ENCODE data around the gene PARD3.
A peak's percentile ranks its signal among the peaks of the same experiment; 100 is the strongest.

PARD3 gene

DNA sequence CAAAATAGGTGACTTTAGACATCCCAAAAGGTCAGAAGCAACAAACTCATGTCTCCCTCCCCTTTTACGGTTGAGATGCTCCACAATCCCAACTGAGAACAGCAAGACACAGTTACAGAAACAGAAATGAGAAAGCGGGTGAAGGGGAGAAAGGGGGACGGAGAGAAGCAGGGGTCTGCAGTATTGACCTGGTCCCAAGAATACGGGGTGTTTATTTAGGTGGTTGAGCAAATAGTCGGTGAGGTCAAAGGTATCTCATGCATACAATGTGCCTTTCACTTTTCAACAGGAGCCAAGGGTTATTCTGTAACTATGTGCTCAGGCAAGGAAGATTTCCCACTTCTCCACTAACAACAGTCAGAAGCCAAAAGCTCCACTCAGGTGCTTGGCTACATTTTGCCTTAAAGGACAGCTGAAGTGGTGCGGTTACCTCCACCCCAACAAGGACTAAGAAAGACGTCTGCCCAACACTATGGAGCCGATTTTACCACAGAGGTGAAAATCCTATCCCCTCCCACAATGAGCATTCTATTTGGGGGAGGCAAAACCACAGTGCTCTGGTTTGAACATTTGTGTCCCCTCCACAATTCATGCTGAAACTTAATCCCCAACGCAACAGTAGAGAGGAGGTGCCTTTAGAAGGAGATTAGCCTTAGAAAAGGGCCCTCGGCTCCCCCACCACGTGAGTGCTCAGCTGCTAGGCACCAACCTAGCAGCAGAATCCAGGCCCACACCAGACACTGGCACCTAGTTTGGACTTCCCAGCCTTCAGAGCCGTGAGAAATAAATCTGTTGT lies 77.9 kb downstream of the PARD3 start:
- DNase-seq, result no peak

DNA sequence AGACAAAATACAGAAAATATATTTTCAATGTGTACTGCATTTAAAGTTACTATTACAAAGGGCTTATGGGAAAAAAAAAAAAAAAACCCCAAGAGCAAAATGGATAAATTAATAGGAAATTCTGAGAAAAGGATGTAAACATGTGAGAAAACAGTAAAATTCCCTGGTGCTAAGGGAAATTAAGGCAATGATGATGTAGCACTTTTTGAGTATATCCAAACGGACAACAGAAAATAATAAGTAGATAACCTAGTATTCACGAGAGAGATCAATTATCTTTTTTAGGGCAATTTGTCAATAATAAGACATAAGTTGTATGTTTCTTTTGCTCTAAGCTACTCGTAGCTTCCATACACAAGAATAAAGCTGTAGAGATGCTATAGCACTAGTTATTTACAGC lies 80.2 kb downstream of the PARD3 start:
- DNase-seq, result no peak

DNA sequence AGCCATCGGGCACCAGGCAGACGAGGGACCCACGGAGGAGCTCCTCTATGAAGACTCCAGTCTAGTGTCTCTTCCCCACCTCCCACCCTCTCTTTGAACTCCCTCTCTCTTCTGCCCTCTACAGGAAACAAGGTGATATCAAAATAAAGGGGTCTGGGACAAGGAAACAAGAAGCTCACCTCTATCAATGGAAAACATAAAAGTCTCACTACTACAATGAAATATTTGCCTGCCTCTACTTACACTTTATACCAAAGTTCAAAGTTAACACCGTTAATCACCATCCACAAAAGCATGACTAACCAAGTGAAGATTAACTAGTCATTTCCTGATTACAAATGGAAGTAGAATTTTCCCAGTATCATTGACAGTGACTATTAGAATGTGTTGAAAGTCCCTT lies 82.2 kb downstream of the PARD3 start:
- no peak for DNase-seq

DNA sequence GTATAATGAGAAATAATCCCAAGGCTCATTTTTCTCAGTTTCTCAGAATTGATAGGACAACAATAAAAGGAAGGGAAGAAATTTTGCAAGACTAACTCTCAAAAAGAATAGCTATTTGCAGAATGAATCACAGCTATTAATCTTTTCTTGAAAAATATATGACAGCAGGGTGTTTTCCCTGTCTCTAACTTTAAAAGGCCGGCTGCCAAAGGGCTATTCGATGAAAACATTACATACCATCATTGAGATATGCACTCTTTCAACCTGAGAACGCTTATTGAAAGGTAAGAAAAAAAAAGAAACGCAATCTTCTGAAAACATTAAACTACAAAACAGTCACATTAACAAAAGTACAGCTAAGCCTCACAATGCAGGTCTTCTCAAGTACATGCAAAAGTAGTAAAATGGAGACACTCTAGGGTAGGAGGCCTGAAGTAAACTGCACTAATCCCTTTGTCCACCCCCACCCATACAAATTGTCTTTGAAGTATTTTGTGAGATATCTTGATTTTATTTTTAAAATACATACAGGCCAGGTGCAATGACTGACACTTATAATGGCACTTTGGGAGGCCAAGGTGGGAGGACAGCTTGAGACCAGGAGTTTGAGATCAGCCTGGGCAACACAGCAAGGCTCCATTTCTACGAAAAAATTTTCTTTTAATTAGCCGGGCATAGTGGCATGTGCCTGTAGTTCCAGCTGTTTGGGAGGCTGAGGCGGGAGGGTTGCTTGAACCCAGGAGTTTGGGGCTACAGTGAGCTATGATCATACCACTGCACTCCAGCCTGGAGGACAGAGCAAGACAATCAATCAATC lies 83.0 kb downstream of the PARD3 start:
- DNase-seq, result no peak

DNA sequence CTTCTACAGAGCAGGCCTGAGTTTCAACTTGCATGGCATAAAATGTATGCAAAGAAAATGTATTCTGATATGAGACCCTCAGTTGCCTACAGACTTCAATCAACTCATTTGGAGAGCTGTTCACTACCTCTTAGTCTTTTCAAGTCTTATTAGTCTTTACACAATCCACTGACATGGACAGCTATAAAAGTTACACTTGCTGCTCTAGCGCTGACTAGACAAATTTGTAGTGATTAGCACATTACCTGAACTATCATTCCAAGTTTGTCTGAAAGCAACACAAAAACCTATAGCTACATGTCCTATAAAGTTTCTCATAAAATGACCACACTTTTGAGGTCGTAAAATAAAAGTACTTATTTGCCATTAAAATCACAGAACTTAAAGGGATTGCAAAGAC lies 83.9 kb downstream of the PARD3 start:
- no peak for DNase-seq

DNA sequence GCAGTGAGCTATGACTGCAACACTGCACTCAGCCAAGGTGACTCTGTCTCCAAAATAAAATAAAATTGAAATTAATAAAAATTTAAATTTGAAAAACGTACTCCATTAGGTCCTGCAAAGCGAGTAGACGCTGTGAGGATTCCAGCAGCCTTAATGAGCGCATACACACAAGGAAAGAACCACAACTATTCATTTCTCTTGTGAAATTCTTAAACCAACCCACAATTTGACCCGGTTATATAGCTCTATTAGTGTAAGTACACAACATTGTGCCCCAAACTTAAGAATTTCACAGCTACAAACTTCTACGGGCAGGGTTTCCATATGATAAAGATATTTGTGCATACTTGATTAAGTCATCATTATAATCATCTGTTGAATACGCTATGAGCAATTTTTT lies 84.4 kb downstream of the PARD3 start:
- DNase-seq, result no peak

DNA sequence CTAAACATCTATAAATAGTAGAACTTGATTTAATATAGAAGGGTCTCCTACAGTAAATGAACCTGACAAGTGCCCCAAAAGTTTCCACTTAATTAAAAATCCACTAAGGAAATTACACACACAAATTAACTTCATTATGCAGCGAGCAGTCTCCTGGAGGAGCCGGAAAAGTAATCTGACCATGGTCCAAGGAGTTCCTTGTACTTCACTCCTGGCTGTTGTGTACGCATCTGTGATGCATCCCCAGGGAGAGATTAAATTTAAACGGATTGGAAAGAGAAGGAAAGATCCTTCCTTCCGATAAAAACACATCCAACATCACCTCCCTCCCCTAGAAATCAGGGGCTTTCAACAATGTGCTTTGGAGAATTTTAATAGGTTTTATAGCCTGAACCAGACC lies 85.5 kb downstream of the PARD3 start:
- DNase-seq, result peak; percentile 42

DNA sequence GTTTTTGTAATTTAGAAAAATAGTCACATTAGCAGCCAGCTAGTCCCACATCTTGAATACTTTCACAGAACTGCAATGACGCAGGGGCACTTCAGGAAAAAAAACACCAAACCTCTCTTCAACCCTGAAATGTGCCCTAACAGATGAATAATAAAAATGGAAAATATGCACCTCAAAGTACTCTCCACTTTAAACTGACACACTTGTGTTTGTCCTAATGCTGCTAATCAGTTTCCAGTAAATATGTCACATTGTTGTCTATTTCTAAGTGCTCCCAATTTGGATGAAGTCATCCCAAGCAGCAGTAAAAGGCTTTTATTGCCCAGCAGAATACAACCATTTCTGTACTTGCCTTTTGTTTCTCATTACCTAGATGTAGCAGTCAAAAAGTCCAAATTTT lies 86.7 kb downstream of the PARD3 start:
- no peak for DNase-seq

DNA sequence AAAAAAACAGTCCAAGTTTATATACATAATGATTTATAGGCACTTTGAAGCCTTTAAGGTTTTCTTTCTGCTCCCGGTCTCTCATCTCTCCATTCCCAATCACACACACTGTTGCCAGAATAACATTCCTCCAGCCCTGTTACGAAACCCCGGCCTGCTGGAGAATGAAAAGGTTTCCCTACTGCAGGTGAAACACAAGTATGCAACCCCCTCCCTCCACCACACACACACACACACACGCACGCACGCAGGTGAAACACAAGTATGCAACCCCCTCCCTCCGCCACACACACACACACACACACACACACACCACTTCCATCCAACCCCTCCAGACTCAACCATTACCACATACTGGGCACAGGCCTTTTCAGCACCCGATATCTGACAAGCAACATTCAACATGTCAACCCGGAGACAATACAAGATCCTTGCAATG lies 87.5 kb downstream of the PARD3 start:
- DNase-seq, result no peak

DNA sequence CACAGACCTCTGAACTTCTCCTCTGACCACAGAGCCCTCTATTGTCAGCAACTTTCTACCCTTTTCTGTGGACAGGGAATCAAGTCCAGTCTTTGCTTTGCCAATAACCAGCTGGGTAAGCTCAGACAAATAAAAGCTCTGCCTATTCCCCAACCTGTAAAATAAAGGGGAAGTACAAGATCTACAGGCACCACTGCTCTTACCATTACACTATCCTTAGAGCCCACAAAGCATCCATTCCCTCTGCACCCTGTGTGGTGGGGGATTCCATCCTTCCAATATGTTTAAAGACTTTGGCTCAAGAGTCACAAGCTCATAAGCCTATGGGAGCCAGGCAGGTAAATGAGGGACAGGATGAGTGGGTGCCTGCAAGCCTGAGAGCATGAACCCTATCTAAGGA lies 88.2 kb downstream of the PARD3 start:
- no peak for DNase-seq

DNA sequence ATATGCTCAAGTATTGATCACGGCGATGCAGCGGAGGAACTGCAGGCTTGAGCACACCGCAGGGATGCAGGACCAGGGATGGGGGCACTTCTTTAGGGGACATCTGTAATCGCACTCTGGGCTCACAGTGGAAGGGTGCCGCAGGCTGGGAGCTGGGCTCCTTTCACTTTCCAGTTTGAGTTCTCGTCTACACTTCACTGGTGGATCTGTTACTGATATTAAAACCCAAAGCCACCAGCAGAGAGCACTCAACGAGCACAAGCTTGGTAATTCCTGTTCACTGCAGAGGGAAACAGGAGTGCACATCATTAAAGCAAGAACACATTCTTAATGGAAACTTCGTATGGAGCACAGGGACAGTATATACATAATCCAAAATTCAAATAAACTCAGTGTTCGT lies 91.3 kb downstream of the PARD3 start:
- DNase-seq, result no peak

DNA sequence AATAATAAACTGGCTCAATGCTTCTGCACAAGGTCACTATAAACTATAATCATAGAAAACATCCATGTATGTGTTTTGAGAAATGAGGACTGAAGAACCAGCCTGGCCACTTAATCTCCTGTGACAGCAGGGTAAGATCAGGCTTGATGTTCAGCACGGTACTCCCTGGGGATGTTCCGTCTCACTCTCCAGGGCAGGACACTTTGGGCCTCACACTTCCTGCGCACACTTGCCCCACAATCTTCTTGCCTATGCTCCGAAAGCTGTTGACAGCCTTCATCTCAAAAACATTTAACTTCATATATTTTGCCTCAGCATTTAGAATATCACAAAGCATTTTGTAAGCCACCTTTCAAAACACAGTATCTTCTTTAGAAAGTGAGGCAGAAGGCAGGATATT lies 92.7 kb downstream of the PARD3 start:
- DNase-seq, result no peak

DNA sequence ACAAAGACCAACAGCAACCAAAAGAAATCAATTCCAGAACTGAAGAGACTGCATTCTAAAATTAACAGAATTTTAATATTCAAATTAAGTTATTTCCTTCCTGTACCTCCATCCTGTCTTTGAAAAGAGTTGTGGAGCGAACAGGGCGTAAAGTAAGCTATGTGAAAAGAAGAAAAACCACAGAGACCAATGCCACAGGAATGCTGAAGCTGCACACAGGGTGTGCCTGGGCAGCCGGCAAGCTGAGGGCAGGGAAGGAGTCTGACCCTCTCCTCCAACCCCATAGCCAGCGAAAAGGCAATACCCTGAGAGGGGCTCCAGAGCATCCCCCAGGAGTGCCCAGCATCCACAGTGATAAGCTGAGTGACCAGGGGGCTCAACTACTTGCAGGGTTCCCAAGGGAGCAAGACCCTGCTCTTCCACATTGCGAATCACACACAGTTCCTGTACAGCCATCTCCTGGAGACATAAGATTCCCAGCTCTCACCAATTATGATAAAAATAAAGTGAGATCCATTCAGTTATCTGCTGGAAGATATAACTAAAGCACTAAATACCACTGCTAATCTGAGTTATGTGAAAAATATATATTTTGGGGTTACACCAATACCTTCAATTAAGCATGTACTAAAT lies 93.8 kb downstream of the PARD3 start:
- DNase-seq, result no peak

DNA sequence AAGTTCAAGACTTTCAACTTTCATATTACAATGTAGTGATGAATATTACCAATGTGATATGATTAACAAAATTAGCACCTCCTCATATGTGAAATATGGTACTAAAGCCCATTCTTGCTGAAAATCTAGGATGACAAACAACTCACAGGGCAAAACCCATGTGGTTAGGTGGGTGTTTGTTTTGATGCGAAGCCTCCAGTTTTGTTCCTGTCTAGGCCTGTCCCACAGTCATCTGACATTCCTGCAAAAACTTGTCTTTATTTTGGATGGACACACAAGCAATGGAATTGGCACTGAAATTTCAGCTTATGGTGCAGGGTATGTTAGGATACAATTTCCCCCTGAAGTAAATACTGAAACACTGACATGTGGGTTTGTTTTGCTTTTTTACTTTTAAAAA lies 95.3 kb downstream of the PARD3 start:
- DNase-seq, result no peak

DNA sequence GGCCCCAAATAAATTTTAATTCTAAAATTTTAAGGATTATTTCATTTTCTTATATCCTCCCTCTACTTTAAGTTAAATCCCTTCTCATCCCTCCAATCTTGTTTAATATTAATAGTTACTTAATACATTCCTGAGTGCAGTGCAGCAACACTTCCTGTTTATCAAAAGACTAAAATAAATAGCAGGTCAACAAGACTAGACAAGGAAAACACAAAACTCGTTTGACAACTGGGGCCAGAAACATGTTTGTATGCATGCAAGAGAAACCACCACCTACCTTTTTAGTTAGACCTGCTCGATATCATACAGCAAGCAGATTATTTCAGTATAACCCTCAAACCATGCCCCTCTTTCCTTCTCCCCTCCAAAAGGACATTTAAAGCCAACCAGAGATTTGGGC lies 95.8 kb downstream of the PARD3 start:
- DNase-seq, result no peak

DNA sequence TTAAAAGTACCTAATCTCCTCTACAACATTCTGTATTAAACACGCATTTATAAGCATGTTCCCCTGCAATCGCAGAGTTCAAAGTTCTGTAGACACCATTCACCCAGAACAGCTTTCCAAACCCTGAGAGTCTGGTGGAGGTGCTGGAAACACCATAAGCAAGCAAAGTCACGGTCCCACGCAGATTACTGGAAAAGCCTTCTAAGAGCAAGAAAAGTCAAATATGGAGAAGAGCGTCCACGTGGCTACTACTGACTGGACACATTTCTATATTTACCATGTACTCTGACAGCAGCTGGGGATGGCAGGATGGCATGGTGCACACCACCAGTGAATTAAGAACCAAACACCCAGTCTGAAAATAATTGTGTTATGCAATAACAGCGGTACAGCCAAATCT lies 97.7 kb downstream of the PARD3 start:
- no peak for DNase-seq

DNA sequence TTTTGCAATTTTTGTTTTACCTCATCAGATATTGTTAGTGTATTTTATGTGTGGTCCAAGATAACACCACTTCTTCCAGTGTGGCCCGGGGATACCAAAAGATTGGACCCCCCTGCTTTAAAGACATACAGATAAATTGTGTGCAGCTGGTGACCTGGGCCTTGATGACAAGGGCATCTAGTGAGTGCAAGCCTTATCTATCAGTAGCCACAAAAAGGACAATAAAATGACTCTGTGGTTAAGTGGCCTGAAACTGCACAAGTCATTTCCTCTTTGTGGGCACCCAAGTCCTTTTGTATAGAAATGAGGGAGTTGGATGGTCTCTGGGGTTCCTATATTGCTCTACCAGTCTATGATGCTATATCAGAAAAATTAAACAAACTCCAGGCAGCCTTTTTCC lies 98.1 kb downstream of the PARD3 start:
- DNase-seq, result no peak

DNA sequence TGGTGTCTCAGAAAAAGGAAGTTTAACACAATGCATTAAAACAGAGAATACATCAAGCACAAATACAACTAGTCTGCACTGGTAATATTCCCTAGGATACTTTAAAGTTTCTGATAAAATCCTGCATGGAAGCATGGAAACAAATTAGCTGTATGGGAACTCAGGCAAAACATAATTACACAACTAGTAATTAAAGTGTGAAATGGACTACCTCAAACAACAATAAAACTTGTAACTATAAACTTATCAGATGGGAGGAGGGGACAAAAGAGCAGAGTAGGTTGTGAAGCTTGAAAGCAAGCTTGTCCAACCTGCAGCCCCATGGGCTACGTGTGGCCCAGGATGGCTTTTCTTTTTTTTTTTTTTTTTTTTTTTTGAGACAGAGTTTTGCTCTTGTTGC lies 98.9 kb downstream of the PARD3 start:
- no peak for DNase-seq

DNA sequence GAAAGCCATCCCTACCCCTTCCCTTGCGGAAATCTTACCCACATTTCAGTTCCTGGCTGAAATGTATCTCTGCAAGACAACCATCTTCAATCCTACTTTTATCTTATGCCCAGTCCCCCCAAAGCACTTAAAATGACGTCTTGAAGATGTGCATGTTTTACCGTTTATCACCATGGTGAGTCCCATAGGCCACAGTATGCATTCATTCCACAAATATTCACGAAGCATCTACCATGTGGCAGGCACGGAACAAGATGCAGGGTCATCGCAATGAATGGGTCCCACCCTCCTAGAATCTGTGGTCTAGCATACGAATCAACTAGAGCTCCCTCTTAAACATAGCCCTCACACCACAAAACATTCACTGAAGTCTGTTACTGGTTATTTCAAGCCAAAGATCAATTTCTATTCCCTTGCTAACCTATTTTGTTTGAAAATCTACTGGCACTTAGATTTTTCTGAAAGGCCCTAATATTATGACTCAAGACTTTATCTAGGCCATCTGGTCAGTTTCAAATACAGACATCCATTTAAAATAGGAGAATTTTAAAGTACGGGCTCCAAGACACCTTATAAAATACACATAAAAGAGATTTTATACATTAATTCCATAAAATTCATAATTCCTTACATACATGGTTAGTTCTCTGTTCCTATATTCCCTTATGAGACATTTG lies 99.4 kb downstream of the PARD3 start:
- no peak for DNase-seq

DNA sequence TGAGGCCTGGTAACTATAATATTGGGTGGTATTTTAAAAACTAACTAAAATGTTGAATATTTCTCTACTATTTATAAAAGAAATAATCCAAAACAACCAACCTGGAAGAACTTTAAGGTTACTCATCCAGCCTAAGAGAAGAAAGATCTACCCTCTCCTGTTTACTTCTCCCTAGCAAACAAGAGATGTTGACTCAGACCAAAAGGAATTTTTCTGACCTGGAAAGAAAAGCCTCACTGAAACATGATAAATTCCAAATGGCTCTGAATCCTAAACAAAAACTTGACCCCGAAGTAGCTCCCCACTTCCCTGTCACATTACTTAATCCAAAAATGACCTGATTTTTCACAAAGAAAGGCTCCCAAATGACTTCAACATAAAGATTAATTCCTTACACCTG lies 101.2 kb downstream of the PARD3 start:
- DNase-seq, result no peak

DNA sequence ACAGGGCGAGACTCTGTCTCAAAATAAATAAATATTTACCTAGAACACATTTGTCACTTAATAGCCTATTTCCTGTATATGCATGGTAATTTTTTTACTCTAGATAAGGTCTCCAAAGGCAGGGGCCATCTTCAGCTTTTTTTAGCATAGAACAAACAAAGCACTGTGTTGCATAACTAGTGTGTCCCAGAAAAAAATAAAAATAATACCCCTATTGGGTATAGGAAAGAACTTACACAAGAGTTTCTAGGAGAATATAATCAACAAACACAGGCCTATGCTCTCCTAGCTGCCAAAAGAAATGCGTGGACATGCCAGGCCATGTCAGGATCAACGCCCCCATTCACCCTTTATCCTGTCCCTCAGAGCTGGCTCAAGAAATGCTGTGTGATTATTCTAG lies 103.6 kb downstream of the PARD3 start:
- no peak for DNase-seq

DNA sequence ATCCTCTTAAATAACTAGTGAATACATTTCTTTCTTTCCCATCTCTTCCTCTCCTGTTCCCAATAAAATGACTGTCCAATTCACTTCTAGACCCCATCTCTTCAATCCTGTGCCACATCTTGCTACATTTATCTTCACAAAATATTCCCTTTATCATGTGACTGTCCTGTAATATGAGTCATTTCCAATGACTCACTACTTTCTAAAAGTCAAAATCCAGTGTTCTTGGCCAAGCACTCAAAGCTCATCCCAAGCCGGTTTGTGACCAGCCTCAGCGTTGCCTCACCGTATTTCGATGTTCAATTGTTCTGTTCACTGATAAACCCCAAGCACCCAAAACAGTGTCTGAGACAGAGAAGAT lies 104.7 kb downstream of the PARD3 start:
- DNase-seq, result no peak

DNA sequence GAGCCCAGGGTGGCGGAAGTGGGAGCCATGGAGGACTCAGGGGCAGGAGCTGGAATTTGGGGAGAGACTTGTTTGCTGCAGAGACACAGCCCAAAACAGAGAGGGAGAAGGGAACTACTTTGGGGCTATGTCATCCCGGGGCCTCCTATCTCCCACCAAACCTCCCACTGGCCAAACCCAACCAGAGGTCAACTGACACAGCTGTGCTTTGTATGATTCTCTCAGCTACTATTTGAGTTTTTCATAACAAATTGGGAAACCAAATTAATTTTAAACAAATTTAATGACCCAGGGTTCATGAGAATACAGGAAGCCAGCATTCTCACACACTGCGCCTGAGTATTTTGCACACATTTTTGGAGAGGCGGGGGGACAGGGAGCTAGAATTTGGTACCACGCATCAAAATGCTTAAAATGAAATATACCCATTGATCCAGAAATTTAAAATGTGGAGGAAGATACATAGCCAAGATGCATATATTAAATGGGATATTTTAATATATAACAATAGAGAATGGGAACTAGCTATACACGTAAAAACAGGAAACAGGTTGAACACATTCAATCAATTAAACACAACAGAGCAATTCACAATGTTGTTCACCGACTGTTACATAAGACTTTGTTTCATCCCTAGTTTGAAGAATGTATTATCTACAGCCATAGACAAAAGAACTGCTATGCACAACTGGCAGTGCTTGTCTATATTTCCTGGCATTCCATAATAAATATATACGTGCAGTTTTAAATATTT lies 105.3 kb downstream of the PARD3 start:
- DNase-seq, result no peak

All from NCI-H2171 (cell line).